ENCODE data around the gene BICRAL.

DNA sequence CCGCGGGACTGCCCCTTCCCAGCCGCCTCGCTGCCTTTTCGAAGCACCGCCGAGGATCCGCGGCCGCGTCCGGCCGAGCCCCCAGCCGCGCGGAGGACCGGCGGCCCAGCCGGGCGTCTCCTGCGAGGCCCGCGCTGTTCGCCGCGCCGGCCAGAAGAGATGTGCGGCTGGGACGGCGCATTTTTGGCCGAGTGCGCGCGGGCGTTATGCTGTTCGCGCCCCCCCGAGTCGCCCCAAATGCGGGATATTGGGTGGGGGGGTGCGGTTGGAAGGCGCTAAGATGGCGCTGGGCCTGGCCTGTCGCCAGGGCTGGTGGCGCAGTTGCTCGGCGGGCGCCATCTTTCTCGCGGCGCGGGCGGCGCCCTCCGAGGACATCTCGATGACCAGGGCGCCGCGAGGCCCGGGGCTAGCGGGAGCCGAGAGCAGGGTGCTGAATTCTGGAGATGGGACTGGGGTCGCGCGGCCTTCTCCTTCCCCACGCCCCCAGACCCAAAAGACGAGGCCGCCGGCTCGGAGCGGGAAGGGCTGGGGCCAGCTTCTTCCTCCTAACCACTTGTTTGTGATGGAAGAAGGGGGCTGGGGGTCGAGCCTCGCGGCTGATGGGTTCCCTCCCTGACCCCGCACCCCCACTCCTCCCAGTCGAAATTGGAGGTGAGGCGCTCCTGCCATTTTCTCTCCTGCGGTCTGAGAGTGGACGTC is 1.5 kb downstream of the BICRAL start:
- TF ChIP-seq EZH2 (IDR thresholded peaks at IDR 0.05; ENCODE audit: insufficient read depth, poor library complexity, severe bottlenecking), result no peak
- TF ChIP-seq EZH2phosphoT487 (IDR thresholded peaks at IDR 0.05; ENCODE audit: insufficient read depth, low read depth), result no peak
